Adrenal gland (tissue), 12 donors: ENCODE measurements around the gene MRPS30. TPM values are rescaled to one million over a fixed set of nuclear protein-coding genes. Genes with fewer than 3 reads are reported as not detected.

Source experiments
- DNase-seq, 7 donors: peaks; one replicate each; pipeline ENCODE4 v3.0.0-alpha.2; 2019 to 2020
- H3K27ac ChIP-seq, 5 donors: fragments of 200-600 bp; sonication (generic) in 4 of 5; 1 replicate in 3 of 5; 2 replicates in 2 of 5; pipeline versions ENCODE4 v1.5.1 to v1.8.0; 2016 to 2020; ENCODE audit warnings: mild to moderate bottlenecking in 1 of 5
- H3K27me3 ChIP-seq: fragments of 200-600 bp; 2 replicates; pipeline ENCODE4 v1.8.0; 2021
- H3K36me3 ChIP-seq, 2 donors: fragments of 200-600 bp; replicated peaks in 1 of 2; 1 replicate in 1 of 2; 2 replicates in 1 of 2; pipeline versions ENCODE4 v1.5.1 to v1.8.0; 2018 to 2022
- H3K4me1 ChIP-seq, 2 donors: fragments of 200-600 bp; replicated peaks in 1 of 2; 1 replicate in 1 of 2; 2 replicates in 1 of 2; pipeline versions ENCODE4 v1.5.1 to v1.8.0; 2018 to 2021
- H3K4me3 ChIP-seq, 4 donors: fragments of 200-600 bp; sonication (generic) in 3 of 4; one replicate each; pipeline ENCODE4 v1.5.1; 2016 to 2018
- H3K9me3 ChIP-seq, 3 donors: fragments of 200-600 bp; sonication (generic) in 1 of 3; replicated peaks in 1 of 3; 1 replicate in 2 of 3; 2 replicates in 1 of 3; pipeline versions ENCODE4 v1.5.1 to v1.8.0; 2016 to 2021
- CTCF ChIP-seq, 6 experiments: fragments of 450-650 bp in 4 of 6; fragments of 200-600 bp in 2 of 6; sonication (generic) in 1 of 6; IDR thresholded peaks; 1 replicate in 5 of 6; 2 replicates in 1 of 6; pipeline versions ENCODE4 v1.5.1 to v1.8.0; 2016 to 2021; ENCODE audit warnings: antibody characterized with exemption in 6 of 6, mild to moderate bottlenecking in 2 of 6, moderate library complexity in 1 of 6
- POLR2A ChIP-seq, 2 donors: fragments of 450-650 bp; IDR thresholded peaks; one replicate each; pipeline ENCODE4 v1.6.1; 2017; ENCODE audit warnings: antibody characterized with exemption in 2 of 2, mild to moderate bottlenecking in 2 of 2, moderate library complexity in 1 of 2
- WGBS, 4 donors: extraction: QIAGEN DNeasy Blood & Tissue Kit in 2 of 4; methylation state at CpG; one replicate each; pipeline versions ENCODE4 v1.1.5 to v1.1.7; 2013 to 2017; 5-methylcytosine and 5-hydroxymethylcytosine counted together
- intact Hi-C, 2 donors: fragments of 100-400 bp; cut with DNase I; formaldehyde crosslinking; loops; one replicate each; pipeline versions ENCODE4 v1.14.1 to v1.15.0; 2022 to 2023
- polyA plus RNA-seq, 3 donors: library from polyadenylated mRNA; stranded (reverse); fragments of 200-250 nt in 2 of 3; fragments of 350-450 nt in 1 of 3; fragmentation: Illumina TruSeq in 1 of 3; extraction: RNeasy Lipid Tissue Mini Kit (QIAGEN cat#74804) in 1 of 3; gene quantifications; one replicate each; pipeline ENCODE4 v1.2.3, GENCODE V29; 2013 to 2014
- total RNA-seq, 9 donors: library from RNA; depleted of rRNA in 4 of 9; stranded (reverse); fragments of >200 nt in 4 of 9; fragments of 120-200 nt in 1 of 9; fragmentation: NEBNext Ultra II Directional in 1 of 9; extraction: Animal tissue kit (Norgen Biotek cat#: 25700) in 1 of 9; gene quantifications; one replicate each; pipeline versions ENCODE4 v1.1.0 to v1.2.4, GENCODE V29; 2013 to 2023
- donor health status: healthy with polysubstance abuse.
- donor health status: Bipolar disorder and iron deficiency.
- donor health status: DM: yes; HTN: yes; CAD: no.
- donor health status: DM: no; HTN: no; CAD: no.
- donor health status: DM: no; HTN: no; CAD: no.
- donor health status: DM: yes; HTN: yes; CAD: no.

Gene MRPS30
- total and polyA plus RNA-seq, 12 donors, result 18.9 to 104 (median 62.8) TPM

- Histone ChIP-seq H3K27ac (no peak overlapping the region), H3K4me1 (no peaks in the 10 kb centered on the region), H3K27me3 (no peaks in the 10 kb centered on the region), H3K9me3 (no peaks in the 10 kb centered on the region), H3K4me3 (no peak overlapping the region), H3K36me3 (no peaks in the 10 kb centered on the region)
- intact Hi-C loops, result no loop called here
- DNase-seq, result no peak
- 31 to 46% (median 39%) methylated on average over 1 of the region's 1 CpG for WGBS, 4 donors
- TF ChIP-seq POLR2A (IDR thresholded peaks at IDR 0.05), result no peak
- peak in 1 of 6 experiments; percentile 23 for TF ChIP-seq CTCF (IDR thresholded peaks at IDR 0.05)
Observed at GRCh38 chr5:44862808-44863207, 54.1 kb downstream of the MRPS30 start.
